NCI-H82 treated with DMSO at 0.1 percent for 48 hours (cell line): ENCODE measurements around the gene EDN2.
A peak's percentile ranks its signal among the peaks of the same experiment; 100 is the strongest.

Experiments
- DNase-seq: peaks from one replicate; lab custom pipeline; 2025; ENCODE audit not compliant: unreplicated experiment; lab: John Stamatoyannopoulos, UW

The EDN2 gene

GRCh38 chr1:41468122-41468762, 16.2 kb downstream of the EDN2 start:
- no peak for DNase-seq

- no peak for DNase-seq
Measured at GRCh38 chr1:41467673-41468072, 16.8 kb downstream of the EDN2 start.

DNA sequence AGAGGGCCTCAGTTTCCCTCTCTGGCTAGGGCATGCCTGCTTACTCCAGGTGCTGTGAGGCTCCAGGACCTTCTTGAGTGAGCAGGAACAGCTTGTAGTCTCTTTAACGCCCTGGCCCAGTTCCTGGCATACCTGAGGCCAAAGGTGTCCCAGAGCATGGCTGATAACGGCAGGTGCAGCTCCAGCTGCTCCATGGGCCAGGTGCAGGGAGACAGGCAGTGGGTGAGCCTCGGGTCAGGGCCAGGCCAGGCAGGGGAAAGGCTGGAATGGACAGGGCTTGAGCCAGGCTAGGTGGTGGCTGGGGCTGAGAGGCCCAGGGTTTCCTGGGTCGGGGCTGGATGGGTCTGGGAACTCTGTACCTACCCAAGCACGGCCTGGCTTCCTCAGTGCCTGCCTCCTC, 18.3 kb downstream of the EDN2 start:
- DNase-seq = no peak

- DNase-seq = no peak
Measured at GRCh38 chr1:41465741-41466140, 18.7 kb downstream of the EDN2 start.

GRCh38 chr1:41464885-41465284, 19.6 kb downstream of the EDN2 start:
- peak; percentile 66 for DNase-seq

GRCh38 chr1:41463516-41463915, 21.0 kb downstream of the EDN2 start:
- DNase-seq = no peak

- no peak for DNase-seq
Measured at GRCh38 chr1:41462680-41463004, 21.8 kb downstream of the EDN2 start.

DNA sequence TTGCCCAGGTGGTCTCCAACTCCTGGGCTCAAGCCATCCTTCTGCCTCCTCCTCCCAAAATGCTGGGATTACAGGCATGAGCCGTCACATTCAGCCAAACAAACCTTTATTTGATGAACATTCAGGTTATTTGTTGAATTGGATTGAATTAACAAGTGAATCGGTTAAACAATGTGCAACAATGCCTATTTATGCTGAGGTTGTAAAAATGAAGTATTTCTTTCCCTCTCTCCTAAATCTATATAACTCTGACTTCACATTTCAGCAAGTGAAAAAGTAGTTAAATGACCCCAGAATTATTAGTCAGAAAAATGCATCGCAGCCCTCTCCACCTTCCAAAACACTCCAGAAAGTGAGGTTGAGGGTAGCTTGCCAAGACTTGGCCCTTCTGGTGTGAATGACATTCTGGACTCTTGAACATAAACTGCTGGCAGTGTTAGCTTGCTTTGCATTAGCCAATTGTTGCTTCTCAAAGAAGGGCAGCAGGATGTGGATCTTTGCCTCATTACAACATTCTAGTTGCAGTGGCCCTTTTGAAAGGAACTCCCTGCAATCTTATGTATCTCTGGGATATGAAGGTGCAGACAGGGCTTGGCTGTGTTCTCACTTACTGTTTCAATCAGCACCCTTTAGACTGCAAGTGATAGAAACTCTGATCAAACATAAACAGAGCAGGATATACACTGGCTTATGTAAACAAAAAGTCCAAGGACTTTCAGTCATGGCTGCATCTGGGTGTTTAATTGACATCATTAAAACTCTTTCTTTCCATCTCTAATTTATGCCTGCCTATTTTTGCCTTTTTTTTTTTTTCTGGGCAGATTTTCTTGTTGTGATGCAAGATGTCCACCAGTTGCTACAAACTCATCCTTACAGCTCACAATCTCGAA, 22.4 kb downstream of the EDN2 start:
- DNase-seq = no peak

DNA sequence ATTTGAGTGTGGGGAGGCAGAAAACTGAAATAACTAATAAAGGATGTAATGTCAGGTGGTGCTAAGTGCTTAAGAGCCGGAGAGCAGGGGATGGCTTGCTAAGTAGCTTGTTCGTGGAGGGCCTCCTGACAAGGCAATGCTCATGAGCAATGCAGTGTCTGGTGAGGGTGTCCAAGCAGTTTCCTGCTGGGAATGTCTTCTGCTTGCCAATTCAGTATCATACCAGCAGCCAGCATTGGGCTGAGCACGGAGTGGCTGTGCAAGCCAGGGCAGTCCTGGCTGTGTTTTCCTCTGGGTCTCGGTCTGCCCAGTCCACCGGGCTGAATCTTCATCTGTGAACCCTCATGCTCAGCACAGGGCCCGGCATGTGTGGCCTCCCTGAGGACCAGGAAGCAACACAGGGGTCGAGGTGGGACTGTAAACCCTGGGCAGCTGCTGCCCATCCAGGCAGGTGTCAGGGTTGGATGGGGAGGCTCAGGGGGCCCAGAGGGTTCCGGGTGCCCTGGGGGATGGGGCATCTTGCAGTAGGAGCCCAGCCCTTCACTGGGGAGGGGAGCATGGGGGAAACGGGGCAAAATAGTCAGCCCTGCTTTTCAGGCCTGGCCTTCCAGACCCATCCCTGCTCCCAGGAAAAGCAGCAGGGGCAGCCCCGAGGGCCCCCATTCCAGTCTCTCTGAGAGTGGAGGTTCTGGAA, 27.5 kb downstream of the EDN2 start:
- no peak for DNase-seq

DNA sequence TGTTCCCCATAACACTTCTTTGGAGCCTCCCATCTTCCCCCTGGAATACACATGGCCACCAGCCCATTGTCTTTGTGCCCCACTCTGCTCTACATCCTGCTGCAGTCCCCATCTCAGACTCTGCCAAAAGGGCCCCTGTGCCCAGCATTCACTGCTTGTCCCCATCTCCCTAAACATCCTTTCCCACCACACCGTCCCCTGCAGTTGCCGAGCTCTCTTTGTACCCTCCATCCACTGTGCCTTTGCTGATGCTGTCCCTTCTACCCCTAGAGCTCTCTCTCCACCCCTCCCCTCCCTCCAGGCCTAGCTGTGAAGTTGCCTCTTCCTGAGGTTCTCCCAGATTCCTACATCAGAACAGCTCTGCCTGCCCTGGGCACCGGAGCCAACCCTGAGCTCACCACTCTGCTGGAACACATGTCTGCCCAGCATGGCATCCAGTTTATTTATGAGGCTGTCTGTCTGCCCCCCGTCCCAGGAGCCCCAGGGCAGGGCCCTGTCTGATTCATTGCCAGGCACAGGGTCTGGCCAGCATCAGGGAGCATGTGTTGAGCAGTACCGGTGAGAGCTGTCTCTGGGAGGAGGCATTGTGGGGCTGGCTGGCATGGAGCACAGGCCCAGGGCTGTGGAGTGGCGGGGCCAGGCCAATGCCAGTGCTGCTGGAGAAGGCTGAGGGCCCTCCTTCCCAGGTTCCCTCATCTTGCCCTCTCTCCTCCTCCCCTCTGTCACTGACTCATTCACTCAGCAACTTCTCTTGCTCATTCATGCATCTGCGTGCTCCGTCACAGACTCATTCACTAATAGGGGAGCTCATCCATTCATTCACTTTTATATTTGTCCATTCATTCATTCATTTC, 28.8 kb downstream of the EDN2 start:
- no peak for DNase-seq

- DNase-seq = no peak
Measured at GRCh38 chr1:41454406-41454805, 30.1 kb downstream of the EDN2 start.

DNA sequence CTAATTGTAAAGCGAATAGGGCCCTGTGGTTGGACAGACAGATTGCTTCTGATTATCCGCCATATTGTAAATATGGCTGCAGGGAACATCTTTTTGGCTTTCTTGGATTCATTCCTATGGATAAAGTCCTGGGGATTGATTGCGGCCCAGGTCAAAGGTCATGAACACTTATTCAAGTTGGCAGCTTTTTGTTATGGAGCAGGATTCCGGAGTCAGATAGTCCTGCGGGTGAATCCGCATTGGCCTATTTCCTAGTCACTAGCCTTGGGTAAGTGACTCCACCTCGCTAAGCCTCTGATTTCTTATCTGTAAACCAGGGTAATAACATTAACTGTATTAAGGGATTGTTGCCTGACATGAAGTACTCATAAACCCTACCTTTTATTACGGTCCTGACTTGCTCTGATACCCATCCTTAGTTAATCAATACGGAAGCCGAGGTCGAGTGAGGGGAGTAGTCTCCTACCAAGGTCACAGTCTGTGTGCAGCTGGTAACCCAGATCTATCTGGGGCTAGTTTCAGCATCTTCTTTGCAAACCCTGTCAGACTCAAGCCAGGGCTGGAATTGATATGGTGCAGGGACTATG, 31.7 kb downstream of the EDN2 start:
- DNase-seq = no peak

GRCh38 chr1:41450747-41451285, 33.7 kb downstream of the EDN2 start:
- no peak for DNase-seq

DNA sequence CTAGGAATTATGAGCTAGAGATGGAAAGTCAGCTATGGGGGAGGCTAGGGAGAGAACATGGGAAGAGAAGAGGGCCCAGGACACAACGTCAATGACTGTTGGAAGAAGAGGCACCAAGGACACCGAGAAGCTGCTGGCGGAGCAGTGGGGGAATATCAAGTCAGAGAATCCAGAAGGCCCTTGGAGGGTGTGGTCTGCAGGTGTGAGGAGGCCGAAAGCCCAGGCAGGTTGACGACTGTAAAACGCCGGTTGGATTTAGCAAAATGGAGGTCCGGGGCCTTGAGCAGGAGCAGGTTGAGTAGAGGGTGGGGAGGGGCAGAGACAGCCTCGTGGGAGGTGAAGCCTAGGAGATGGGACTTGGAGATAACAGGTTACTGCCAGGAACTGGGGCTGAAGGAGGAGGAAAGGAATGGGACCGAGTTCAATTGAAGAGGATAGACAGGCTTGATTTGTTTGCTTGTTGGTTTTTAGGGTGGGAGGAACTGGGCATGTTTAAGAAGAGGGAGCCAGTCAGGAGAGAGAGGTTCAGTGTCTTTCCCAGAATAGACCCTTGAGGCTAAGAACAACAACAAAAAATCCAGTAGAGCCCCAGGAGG, 35.1 kb downstream of the EDN2 start:
- DNase-seq = no peak

DNA sequence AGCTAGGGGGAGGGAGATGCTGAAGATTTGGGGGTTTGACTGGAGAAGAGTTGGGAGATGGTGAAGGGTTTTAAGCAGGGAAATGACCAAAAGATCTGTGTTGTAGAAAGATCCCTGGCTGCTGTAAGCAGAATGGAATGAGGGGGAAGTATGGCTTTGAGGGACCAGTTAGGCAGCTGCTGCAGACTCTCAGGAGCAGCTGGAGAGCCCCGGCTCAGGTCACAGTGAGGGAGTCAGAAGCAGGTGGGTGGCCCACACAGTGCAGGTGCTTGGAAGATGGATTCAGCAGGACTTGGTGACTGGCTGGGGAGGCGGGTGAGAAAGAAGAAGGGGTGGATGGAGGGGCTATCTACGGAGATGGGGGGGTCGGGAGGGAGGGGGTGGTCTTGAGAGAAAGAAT, 35.7 kb downstream of the EDN2 start:
- DNase-seq = no peak

GRCh38 chr1:41447995-41448770, 36.3 kb downstream of the EDN2 start:
- no peak for DNase-seq

DNA sequence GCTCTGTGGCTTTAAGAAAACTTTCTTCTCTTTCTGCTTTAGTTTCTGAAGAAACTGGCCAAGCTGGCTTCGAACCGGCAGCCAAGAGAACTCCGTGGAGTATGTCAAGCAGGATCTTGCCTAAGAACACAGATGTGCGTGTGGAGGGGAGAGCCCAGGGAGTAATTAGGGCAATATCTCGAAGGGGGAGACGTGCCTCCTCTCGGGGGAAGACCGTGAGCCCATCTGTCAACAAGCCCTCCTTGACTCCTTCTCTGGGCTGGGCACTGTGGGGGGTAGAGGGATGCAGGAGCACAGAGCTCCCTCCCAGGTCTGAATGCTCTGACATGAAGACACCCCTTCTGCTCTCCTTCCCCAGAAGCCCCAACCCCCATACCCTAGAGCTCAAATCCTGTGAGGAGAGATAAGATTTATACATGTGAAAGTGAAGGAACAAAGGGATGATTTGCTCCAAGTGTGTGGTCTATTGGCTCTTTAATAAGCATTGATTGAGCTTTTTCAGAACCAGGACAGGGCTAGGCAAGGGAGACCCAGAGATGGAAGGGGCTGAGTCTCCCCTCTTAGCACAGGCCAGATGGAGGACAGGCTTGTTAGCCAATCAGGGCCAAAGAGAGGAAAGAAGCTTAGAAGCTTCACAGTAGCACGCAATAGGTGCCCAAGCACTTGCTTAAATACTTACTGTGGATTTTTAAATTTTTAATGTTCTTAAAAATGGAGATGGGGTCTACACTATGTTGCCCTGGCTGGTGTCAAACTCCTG, 37.5 kb downstream of the EDN2 start:
- peak; percentile 18 for DNase-seq

GRCh38 chr1:41444785-41445184, 39.7 kb downstream of the EDN2 start:
- no peak for DNase-seq

GRCh38 chr1:41444246-41444645, 40.2 kb downstream of the EDN2 start:
- no peak for DNase-seq
